HG02973 (cell line): ENCODE results near the gene TTC23.

Source experiments
- ATAC-seq: cut with Tn5 transposase; IDR thresholded peaks from one replicate; pipeline ENCODE4 v1.9.1; 2021; ENCODE audit warnings: moderate library complexity; ENCODE audit not compliant: unreplicated experiment

The TTC23 gene

GRCh38 chr15:99140590-99140989 is 108.8 kb downstream of the TTC23 start:
- ATAC-seq: no peak

- no peak for ATAC-seq
Measured at GRCh38 chr15:99139276-99139675, 110.1 kb downstream of the TTC23 start.

DNA sequence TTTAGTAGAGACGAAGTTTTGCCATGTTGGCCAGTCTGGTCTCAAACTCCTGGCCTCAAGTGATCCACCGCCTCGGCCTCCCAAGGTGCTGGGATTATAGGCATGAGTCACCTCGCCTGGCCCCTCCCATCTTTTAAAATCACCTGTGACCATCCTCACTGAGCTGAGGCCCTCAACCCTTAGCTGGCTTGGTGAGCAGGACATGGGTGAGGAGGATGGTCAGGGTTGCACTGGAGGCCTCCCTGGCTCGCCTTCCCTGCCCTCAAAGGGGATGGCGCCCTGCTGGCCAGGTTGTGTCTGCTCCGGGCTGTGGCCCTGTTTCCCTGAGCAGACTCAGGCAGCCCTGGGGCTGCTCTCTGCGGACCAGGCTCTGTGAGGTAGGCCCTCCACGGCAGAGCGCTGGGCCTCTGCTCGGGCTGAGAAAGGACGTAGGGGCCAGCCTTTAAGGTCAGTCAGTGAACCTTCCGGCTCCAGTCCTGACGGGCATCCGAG is 110.8 kb downstream of the TTC23 start:
- no peak for ATAC-seq

DNA sequence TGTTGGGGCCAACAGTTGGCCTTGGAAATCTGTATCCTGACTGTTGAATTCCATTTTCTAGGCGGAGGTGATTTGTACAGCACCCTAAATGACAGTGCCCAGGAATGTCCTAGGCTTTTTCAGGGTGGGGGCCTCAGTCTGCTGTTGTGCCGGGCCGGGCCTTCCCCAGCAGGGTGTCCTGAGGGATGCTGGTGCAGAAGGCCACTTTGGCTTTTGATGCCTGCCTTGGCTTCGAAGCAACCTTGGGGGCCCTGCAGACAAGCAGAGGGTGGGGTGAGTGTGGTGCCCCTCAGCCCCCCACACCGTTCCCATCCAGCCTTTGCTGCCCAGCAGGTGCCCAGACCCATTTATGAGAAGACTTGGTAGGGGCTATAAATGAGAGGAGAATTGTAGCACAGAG is 111.5 kb downstream of the TTC23 start:
- no peak for ATAC-seq

DNA sequence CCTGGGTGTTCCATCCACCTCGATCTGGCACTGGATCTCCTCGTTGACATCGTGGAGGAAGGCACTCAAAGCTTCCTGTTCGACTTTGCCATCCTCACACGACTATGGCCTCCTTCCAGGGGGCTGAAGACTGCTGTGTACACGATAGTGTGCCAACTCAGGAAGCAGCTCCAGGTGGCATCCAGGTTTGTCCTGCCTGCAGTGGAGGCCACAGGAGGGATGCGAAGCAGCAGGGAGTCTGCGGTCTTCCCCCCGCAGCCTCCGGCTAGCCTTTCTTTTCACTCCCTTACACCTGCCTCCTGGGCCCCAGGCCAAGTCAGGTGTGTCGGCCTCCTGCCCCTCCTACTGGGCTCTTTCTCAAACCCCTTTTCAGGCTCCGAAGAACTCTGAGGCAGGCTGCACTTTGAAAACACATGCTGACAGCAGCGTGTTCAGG is 112.3 kb downstream of the TTC23 start:
- no peak for ATAC-seq

DNA sequence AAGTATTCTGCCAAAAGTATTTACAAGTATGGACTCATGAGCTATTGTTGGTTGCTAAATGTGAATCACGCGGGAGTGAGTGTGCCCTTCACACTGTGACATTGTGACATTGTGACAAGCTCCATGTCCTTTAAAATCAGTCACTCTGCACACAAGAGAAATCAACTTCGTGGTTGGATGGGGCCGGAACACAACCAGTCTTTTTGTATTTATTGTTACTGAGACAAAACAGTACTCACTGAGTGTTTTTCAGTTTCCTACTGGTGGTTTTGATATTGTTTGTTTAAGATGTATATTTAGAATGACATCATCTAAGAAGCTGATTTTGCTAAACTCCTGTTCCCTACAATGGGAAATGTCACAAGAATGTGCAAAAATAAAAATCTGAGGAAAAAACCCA is 114.2 kb downstream of the TTC23 start:
- peak; percentile 91 for ATAC-seq

GRCh38 chr15:99134317-99134821 is 115.0 kb downstream of the TTC23 start:
- ATAC-seq: no peak

GRCh38 chr15:99132634-99133287 is 116.6 kb downstream of the TTC23 start:
- ATAC-seq: no peak

GRCh38 chr15:99132122-99132521 is 117.3 kb downstream of the TTC23 start:
- no peak for ATAC-seq

GRCh38 chr15:99131441-99132023 is 117.8 kb downstream of the TTC23 start:
- no peak for ATAC-seq

GRCh38 chr15:99130765-99131440 is 118.5 kb downstream of the TTC23 start:
- no peak for ATAC-seq

GRCh38 chr15:99130314-99130713 is 119.1 kb downstream of the TTC23 start:
- no peak for ATAC-seq

DNA sequence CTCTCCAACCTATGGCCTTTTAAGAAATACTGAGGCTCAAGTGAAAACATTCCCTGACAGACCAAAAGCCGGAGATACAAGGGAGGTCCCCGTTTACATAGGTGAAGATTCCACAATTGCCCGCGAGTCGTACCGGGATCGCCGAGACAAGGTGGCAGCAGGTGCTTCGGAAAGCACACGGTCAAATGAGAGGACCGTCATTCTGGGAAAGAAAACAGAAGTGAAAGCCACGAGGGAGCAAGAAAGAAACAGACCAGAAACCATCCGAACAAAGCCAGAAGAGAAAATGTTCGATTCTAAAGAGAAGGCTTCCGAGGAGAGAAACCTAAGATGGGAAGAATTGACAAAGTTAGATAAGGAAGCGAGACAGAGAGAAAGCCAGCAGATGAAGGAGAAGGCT is 119.7 kb downstream of the TTC23 start:
- ATAC-seq: no peak

DNA sequence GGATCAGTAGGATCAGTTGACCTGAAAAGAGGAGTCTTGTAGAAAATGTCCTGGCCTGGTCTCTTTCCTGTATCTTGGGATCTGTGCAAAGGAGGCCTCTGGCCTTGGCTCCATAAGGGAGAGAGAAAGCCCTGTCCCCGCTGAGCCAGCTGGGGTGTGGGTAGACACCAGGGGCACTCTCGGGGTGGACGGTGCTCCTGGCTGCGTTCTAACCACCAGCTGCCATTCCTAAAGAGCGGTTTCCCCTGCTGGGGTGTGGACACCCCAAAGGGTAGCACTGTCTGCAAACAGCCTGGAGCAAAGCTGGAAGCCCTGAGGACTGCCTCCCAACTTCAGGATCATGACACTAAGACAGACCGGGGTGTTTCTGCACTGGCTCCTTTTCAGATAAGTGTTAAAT is 121.0 kb downstream of the TTC23 start:
- ATAC-seq: no peak

- no peak for ATAC-seq
Measured at GRCh38 chr15:99127773-99128172, 121.6 kb downstream of the TTC23 start.

DNA sequence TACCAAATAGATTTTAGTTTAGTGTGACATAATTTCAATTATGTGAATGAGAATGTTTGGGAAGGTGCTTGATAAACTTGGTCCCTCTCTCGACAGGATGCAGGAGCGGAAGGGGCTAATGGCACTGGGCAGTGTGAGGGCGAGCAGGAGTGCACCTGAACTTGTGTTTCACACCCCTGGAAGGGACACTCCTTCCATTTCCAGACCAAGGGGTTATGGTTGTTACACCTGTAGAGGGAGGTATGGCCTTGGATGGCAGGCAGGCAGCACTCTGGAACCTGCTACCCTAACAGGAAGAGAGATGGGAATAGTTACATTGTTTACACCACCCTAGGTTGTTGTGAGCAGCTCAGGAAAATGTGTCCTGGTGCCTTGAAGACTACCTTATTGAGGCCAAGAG is 122.5 kb downstream of the TTC23 start:
- ATAC-seq: no peak

DNA sequence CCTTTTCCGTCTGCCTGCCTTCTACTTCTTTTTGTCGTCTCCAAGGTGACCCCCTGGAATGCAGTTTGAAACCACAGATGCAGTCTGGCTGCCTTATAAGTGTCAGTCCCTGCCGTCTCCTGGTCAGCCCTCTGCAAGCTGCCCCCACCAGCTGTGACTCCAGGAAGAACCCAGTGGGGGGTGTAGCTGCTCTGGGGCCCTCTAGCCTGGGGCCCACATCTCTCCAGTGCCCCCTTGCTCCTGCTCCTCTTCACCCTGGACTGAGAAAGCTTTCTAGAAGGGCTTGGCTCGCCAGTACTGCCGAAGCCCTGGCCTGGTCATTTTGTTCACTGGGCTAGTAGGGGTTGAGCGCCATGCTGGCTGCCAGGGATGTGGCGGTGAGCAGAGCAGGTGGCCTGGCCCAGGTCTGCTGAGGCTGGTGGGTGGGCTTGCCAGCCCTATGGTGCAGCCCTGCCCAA is 123.2 kb downstream of the TTC23 start:
- ATAC-seq: no peak

- no peak for ATAC-seq
Measured at GRCh38 chr15:99125061-99125891, 124.1 kb downstream of the TTC23 start.

DNA sequence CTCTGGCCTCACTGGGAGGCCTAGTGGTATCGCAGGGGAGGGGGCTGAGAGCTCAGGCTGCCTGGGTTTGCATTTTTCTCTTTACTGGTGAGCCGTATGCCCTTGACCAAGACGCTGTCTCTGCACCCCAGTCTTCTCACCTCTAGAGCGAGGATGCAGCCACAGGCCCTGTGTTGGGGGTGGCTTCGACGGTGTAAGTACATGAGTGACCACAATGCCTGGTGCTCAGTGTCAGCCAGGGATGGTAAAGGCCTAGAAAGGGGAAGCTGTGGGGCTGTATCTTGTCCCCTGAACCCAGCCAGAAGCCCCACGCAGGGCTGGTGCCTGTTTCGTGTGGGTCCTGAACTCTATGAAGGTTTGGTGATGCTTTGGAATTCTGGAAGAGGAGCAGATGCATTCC is 124.7 kb downstream of the TTC23 start:
- no peak for ATAC-seq

DNA sequence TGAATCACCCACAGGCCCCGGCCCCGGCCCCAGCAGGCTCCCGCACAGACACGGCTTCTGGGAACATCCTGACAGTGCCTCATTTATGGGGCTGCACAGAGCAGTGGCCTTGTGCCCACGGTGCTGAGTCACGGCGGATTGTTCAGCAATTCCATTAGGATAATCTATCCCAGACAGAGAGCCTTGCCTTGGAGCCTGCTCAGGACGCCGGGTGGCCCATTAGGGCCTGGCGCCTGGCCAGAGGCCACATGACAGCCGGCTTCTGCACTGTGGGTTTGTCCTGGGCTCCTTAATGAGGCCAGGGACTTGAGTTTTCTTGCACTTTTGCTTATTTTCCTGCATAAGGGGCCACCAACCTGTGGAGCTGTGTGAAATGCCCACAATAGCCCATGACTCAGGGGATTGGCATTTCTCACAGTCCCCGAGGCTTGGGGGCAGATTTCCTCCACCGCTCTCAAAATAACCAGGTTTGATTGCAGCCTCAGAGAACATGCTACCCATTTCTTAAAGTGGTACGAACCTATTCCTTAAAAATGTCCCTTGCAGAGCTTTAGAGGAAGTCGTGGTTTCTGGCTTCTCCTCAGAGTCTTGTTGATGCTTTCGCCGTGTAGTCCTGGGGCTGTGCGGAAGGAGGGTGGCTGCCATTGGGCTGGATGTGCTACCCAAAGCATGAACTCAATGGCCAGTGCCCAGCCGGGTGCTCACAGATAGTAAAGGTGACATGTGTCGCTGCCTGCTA is 125.5 kb downstream of the TTC23 start:
- no peak for ATAC-seq
